ENCODE data around the gene DIRAS1. TPM values are rescaled to one million over a fixed set of nuclear protein-coding genes. Genes with fewer than 3 reads are reported as not detected.

DIRAS1 gene, protein sequence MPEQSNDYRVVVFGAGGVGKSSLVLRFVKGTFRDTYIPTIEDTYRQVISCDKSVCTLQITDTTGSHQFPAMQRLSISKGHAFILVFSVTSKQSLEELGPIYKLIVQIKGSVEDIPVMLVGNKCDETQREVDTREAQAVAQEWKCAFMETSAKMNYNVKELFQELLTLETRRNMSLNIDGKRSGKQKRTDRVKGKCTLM
- total RNA-seq, result 0.59 and 1.0 TPM in 2 replicates

DNA sequence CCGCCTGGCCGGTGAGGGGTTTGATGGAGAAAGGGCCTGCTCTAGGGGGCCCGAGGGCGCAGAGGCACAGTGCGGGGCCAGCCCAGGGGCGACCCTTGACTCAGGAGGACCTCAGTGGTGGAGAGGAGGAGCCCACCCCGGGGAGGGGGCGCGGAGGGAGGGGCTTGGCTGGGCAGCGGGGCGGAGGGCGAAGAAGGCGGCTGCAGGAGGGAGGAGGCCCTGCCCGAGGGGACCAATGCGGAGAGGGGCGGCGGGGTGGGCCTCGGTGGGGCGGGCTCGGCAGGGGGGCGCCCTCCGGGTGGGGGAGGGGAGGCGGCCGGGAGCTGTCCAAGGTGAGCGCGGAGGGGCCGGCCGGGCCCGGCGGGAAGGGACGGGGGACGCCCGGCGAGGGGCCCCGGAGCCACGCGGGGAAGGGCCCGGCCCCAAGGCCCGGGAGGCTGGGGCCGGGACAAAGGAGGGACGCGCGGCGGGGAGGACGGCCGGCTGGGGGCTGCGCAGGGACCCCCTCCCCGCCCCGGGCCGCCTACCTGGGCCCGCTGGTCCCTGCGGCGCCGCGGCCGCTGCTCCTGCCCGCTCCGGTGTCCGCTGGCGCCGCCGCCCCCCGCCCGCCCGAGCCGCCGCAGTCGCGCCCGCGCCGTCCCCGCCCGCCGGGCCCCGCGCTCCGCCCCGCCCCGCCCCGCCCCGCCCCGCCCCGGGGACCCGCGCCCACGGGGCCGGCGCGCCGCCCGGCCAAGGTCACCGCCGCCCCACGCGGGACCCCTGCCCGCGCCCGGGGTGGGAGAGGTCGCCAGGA, at the start of gene DIRAS1:
TSS of gene DIRAS1 (minus strand) at position 596 of the 793 bp plus-strand sequence. CDS start 3,566 bp downstream, outside the sequence.

DNA sequence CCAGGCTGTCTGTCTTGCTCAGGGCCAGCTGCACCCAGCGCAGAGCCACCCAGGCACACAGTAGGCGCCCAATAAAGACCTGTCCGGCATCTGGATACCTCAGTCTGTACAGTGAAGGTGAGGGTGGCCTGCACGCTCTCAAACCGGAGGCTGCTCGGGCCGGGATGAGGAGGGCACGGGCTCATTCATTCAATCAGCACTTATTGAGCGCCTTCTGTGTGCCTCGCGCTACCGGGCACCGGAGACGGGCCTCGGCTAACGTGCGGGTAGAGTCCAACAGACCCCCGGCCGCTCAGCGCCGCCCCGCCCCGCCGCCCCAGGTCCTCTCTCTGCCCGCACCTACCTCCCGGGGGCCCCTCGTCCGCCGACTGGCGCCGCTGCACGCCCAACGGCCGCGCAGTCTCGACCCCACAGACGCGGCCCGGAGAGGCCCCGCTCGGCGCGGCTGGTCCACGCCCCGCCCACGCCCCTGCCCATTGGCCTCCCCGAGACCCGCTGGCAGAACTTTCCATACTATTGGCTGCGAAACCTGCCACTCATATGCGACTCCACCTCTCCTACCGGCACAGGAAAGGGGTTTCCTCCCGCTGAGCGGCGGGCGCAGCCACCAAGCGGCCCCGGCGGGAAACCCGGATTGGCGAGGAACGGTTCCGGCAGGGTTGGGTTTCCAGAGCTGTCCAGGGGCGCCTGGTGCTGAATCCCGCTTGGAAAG, 18.6 kb upstream of the DIRAS1 start, which contains the start of gene SLC39A3:
TSS of gene SLC39A3 (minus strand) at position 416 of the 712 bp plus-strand sequence. CDS start 2,760 bp downstream, outside the sequence.

DNA sequence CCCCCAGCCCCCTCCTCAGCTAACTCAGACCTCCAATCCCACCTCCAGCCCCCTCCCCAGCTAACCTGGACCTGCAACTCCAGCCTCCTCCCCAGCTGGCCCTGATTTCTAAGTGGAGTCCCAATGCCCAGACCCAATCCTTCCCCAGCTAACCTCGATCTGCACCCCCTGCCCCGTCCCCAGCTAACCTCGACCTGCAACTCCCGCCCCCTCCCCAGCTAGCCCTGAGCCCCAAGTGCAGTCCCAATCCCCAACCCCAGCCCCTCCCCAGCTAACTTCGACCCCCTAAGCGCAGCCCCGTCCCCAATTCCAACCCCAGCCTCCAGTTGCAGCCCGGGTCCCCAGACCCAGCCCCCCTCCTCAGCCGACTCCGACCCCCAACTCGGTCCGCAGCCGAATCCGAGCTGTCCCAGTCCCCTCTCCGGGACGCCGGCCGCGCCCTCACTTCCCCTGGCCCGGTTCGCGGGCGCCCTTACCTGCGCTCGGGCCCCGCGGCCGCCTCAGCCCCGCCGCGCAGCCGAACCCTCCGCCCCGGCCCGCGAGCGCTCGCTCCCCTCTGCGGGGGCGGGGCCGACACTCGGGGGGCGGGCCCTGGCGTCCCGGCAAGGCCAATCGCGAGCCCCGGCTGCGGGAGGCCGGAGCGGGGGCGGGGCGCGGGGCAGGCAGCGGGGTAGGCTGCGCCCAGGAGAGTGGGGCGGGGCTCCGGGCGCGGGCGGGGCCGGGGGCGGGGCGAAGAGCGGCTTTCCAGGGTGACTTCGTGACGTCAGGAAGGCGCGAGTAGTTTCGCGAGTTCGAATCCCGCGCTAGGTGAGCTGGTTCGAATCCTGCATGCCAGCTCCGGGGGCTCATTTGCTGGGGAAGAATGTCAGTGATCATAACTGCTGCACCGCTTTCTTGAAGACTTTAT, 18.7 kb downstream of the DIRAS1 start, which contains the start of gene GNG7:
TSS of gene GNG7 (minus strand) at position 525 of the 907 bp plus-strand sequence. CDS start 182,006 bp downstream, outside the sequence.

Other genes with a start within 250 kb of the DIRAS1 start
- 15.6 and 44.2 TPM in 2 replicates for gene GADD45B, start 245.2 kb downstream of the DIRAS1 start, total RNA-seq
- gene GNG7, start 18.7 kb downstream of the DIRAS1 start, total RNA-seq, result 0.09 and 0.30 TPM in 2 replicates
- 23.6 and 29.4 TPM in 2 replicates for gene SLC39A3, start 18.6 kb upstream of the DIRAS1 start, total RNA-seq
- gene SGTA, start 61.9 kb upstream of the DIRAS1 start, total RNA-seq, result 24.3 and 46.1 TPM in 2 replicates
- gene THOP1, start 64.1 kb upstream of the DIRAS1 start, total RNA-seq, result 60.0 and 90.5 TPM in 2 replicates
- gene ZNF554, start 98.5 kb upstream of the DIRAS1 start, total RNA-seq, result 2.9 and 5.0 TPM in 2 replicates
- gene ZNF555, start 120.1 kb upstream of the DIRAS1 start, total RNA-seq, result 7.2 and 8.3 TPM in 2 replicates
- not detected in 2 replicates for gene ZNF556, start 146.0 kb upstream of the DIRAS1 start, total RNA-seq
- 3.0 and 3.7 TPM in 2 replicates for gene ZNF57, start 179.6 kb upstream of the DIRAS1 start, total RNA-seq
- 4.2 and 5.0 TPM in 2 replicates for gene ZNF77, start 223.6 kb upstream of the DIRAS1 start, total RNA-seq